GM15510 (cell line): ENCODE data around the gene ZSCAN1.
A peak's percentile ranks its signal among the peaks of the same experiment; 100 is the strongest.

Experiments used
- POLR2A ChIP-seq: IDR thresholded peaks from 3 replicates; pipeline ENCODE4 v1.6.1; 2011; ENCODE audit warnings: borderline replicate concordance; ENCODE audit not compliant: insufficient read length; ENCODE audit errors: extremely low read depth

The ZSCAN1 gene

GRCh38 chr19:58086825-58087710 is 53.2 kb downstream of the ZSCAN1 start:
- no peak for TF ChIP-seq POLR2A

GRCh38 chr19:58088521-58089052 is 54.8 kb downstream of the ZSCAN1 start:
- no peak for TF ChIP-seq POLR2A

- no peak for TF ChIP-seq POLR2A
Measured at GRCh38 chr19:58089846-58090245, 56.0 kb downstream of the ZSCAN1 start.

GRCh38 chr19:58091251-58091995 is 57.6 kb downstream of the ZSCAN1 start:
- no peak for TF ChIP-seq POLR2A

GRCh38 chr19:58093071-58093470 is 59.2 kb downstream of the ZSCAN1 start:
- TF ChIP-seq POLR2A: no peak

GRCh38 chr19:58095328-58095727 is 61.5 kb downstream of the ZSCAN1 start:
- TF ChIP-seq POLR2A: no peak

GRCh38 chr19:58096884-58097283 is 63.1 kb downstream of the ZSCAN1 start:
- no peak for TF ChIP-seq POLR2A

GRCh38 chr19:58097349-58097748 is 63.5 kb downstream of the ZSCAN1 start:
- TF ChIP-seq POLR2A: no peak

GRCh38 chr19:58097781-58098681 is 64.2 kb downstream of the ZSCAN1 start, which contains the start of gene ZSCAN18:
Gene ZSCAN18, minus strand, starts transcription at chr19:58098231. Its CDS starts 7,964 bp downstream, at chr19:58090267.
- TF ChIP-seq POLR2A: peak; percentile 16

- no peak for TF ChIP-seq POLR2A
Measured at GRCh38 chr19:58098682-58098998, 64.8 kb downstream of the ZSCAN1 start.
